HepG2 (cell line): Measurements from ENCODE around the gene GPR62. TPM values are rescaled to one million over a fixed set of nuclear protein-coding genes. Genes with fewer than 3 reads are reported as not detected.

Experiments
- ADNP ChIP-seq: sonication (generic); formaldehyde crosslinking; IDR thresholded peaks from 2 replicates; pipeline ENCODE4 v1.4.0; 2020; ENCODE audit warnings: missing genetic modification reagents
- BHLHE40 ChIP-seq: IDR thresholded peaks from 2 replicates; pipeline ENCODE4 v1.6.1; 2011; ENCODE audit warnings: low read length, improper control_type of control experiment
- CENPT ChIP-seq: sonication (generic); formaldehyde crosslinking; IDR thresholded peaks from 2 replicates; pipeline ENCODE4 v1.8.0; 2022; ENCODE audit warnings: low read depth, mild to moderate bottlenecking, moderate library complexity, missing genetic modification reagents
- HOXD1 ChIP-seq: sonication (generic); formaldehyde crosslinking; IDR thresholded peaks from 2 replicates; pipeline ENCODE4 v1.5.0; 2020; ENCODE audit warnings: missing genetic modification reagents
- ISL2 ChIP-seq: sonication (generic); formaldehyde crosslinking; IDR thresholded peaks from 2 replicates; pipeline ENCODE4 v1.5.0; 2020; ENCODE audit warnings: missing genetic modification reagents
- KAT7 ChIP-seq: IDR thresholded peaks from 2 replicates; pipeline ENCODE4 v1.6.1; 2018; ENCODE audit warnings: borderline replicate concordance, missing compliant biosample characterization
- PCBP2 ChIP-seq: fragments of 200-400 bp; formaldehyde crosslinking; optimal IDR thresholded peaks from 2 replicates; pipeline ENCODE3; 2018; ENCODE audit warnings: low read length, low read depth; ENCODE audit not compliant: poor library complexity, severe bottlenecking
- SAFB2 ChIP-seq: sonication (generic); formaldehyde crosslinking; IDR thresholded peaks from 2 replicates; pipeline ENCODE4 v1.5.1; 2020; ENCODE audit warnings: missing genetic modification reagents, low read depth, mild to moderate bottlenecking, borderline replicate concordance
- SP1 ChIP-seq, 2 experiments: fragments of 450-650 bp in 1 of 2; sonication (generic) in 1 of 2; formaldehyde crosslinking in 1 of 2; IDR thresholded peaks; 2 replicates each; pipeline versions ENCODE4 v1.4.0 to v1.6.1; 2016 to 2020; ENCODE audit warnings: missing genetic modification reagents in 1 of 2
- YY1 ChIP-seq: IDR thresholded peaks from 2 replicates; pipeline ENCODE4 v1.6.1; 2011; ENCODE audit warnings: low read length, low read depth, moderate library complexity, mild to moderate bottlenecking; ENCODE audit not compliant: insufficient read depth, insufficient replicate concordance
- ZBTB1 ChIP-seq: sonication (generic); formaldehyde crosslinking; IDR thresholded peaks from 2 replicates; pipeline ENCODE4 v1.4.0; 2020; ENCODE audit warnings: missing genetic modification reagents, borderline replicate concordance
- ZNF317 ChIP-seq: sonication (generic); formaldehyde crosslinking; IDR thresholded peaks from 2 replicates; pipeline ENCODE4 v1.5.0; 2020; ENCODE audit warnings: mild to moderate bottlenecking, missing genetic modification reagents
- ZNF430 ChIP-seq: sonication (generic); formaldehyde crosslinking; IDR thresholded peaks from 2 replicates; pipeline ENCODE4 v1.9.0; 2021; ENCODE audit warnings: mild to moderate bottlenecking, missing genetic modification reagents
- ZNF451 ChIP-seq: sonication (generic); formaldehyde crosslinking; IDR thresholded peaks from 2 replicates; pipeline ENCODE4 v1.5.0; 2020; ENCODE audit warnings: mild to moderate bottlenecking, missing genetic modification reagents
- polyA plus RNA-seq, 8 experiments: library from polyadenylated mRNA; depleted of rRNA in 3 of 8; stranded (reverse) in 7 of 8; unstranded in 1 of 8; fragments of >200 nt; fragmentation: Illumina TruSeq in 4 of 8; extraction: Trizol in 4 of 8; gene quantifications; 2 replicates each; pipeline versions ENCODE4 v1.2.1 to v1.2.3, GENCODE V29; 2011 to 2016; ENCODE audit warnings: low read depth in 4 of 8, missing spikeins in 1 of 8, mixed read lengths in 1 of 8; ENCODE audit not compliant: insufficient read depth in 1 of 8
- total RNA-seq, 5 experiments: library from RNA; depleted of rRNA; stranded (reverse); fragments of >200 nt; fragmentation: Illumina TruSeq; extraction: Trizol; gene quantifications; 2 replicates each; pipeline ENCODE4 v1.2.3, GENCODE V29; 2016; ENCODE audit warnings: low read depth in 1 of 5
- TF ChIP-seq, protein P1 (sequence below): sonication (generic); formaldehyde crosslinking; IDR thresholded peaks from 2 replicates; pipeline ENCODE4 v1.5.1; 2020; ENCODE audit warnings: mild to moderate bottlenecking, missing genetic modification reagents
- TF ChIP-seq, protein P2 (sequence below): IDR thresholded peaks from 2 replicates; pipeline ENCODE4 v1.6.1; 2016; ENCODE audit warnings: missing genetic modification reagents, missing compliant biosample characterization
- TF ChIP-seq, protein P3 (sequence below): IDR thresholded peaks from 2 replicates; pipeline ENCODE4 v1.6.1; 2012; ENCODE audit warnings: low read length, improper control_type of control experiment
- TF ChIP-seq, protein P4 (sequence below): sonication (generic); formaldehyde crosslinking; IDR thresholded peaks from 2 replicates; pipeline ENCODE4 v1.5.0; 2020; ENCODE audit warnings: mild to moderate bottlenecking, missing genetic modification reagents

GPR62 gene
- total and polyA plus RNA-seq, 2 of the 13 experiments (the other 11 are each of a cell fraction or from before 2014, with no cell fraction given): not detected

DNA sequence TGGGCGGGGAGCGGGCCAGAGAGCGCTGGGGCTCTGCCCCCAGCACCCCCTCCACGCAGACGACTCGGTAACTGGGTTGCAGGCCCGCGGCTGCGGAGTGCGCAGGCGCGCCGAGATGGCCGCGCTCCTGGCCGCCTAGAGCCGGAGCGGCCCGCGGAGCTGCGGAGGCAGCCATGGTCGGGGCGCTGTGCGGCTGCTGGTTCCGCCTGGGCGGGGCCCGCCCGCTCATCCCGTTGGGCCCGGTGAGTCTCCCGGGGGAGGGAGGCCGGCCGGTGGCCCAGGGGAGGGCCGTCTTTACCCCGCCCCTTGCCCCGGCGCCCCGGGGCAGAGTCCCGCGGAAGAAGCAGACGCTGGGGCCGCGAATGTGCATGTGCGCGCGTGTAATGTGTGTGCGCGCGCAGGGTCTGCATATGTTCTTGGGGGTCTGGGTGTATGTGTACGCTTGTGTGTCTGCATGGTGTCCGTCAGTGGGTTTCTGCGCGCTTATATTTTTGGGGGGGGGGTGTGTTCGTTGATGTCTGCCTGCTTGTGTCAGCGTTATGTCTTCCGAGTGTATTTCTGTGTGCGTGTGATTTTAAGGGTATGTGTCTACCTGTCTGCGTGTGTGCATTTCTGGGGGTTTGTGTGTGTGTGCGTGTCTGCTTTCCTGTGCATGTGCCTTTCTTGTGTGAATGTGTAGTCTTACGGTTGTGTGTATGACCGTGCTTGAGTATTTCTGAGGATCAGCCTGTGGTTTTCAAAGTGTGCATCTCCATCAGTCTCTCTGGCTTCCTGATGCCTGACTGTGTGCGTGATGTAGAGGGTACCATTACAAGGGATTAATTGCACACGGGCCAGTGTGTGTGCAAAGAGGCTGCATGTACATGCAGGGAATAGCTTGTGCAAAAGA is 20.0 kb downstream of the GPR62 start, which contains the start of gene ABHD14A (continued):
- TF ChIP-seq BHLHE40 (no peak), SAFB2 (CRISPR knock-in tag) (peak; percentile 93), ZNF451 (CRISPR knock-in tag) (no peak), KAT7 (CRISPR knock-in tag) (no peak), YY1 (peak; percentile 93), SP1 (IDR thresholded peaks at IDR 0.05) (no peak), SP1 (CRISPR knock-in tag; IDR thresholded peaks at IDR 0.05) (peak; percentile 29; the same call in 1 of the 2 replicates), ZNF317 (CRISPR knock-in tag) (no peak), PCBP2 (no peak), CENPT (CRISPR knock-in tag) (no peak), ADNP (no peak), ISL2 (CRISPR knock-in tag) (peak; percentile 37; the same call in 1 of the 2 replicates), ZBTB1 (CRISPR knock-in tag) (no peak), ZNF430 (CRISPR knock-in tag) (peak; percentile 45; the same call in 1 of the 2 replicates), HOXD1 (CRISPR knock-in tag) (no peak)
- TF ChIP-seq, protein P1, sequence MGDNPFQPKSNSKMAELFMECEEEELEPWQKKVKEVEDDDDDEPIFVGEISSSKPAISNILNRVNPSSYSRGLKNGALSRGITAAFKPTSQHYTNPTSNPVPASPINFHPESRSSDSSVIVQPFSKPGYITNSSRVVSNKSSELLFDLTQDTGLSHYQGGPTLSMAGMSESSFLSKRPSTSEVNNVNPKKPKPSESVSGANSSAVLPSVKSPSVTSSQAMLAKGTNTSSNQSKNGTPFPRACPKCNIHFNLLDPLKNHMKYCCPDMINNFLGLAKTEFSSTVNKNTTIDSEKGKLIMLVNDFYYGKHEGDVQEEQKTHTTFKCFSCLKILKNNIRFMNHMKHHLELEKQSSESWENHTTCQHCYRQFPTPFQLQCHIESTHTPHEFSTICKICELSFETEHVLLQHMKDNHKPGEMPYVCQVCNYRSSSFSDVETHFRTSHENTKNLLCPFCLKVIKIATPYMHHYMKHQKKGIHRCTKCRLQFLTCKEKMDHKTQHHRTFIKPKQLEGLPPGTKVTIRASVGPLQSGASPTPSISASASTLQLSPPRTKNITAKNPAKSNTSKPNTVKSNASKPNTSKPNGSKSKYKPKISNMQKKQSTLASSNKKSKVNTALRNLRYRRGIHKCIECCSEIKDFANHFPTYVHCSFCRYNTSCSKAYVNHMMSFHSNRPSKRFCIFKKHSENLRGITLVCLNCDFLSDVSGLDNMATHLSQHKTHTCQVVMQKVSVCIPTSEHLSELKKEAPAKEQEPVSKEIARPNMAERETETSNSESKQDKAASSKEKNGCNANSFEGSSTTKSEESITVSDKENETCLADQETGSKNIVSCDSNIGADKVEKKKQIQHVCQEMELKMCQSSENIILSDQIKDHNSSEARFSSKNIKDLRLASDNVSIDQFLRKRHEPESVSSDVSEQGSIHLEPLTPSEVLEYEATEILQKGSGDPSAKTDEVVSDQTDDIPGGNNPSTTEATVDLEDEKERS (CRISPR knock-in tag): no peak
- TF ChIP-seq, protein P2, sequence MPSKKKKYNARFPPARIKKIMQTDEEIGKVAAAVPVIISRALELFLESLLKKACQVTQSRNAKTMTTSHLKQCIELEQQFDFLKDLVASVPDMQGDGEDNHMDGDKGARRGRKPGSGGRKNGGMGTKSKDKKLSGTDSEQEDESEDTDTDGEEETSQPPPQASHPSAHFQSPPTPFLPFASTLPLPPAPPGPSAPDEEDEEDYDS: no peak; the same call in 1 of the 2 replicates
- TF ChIP-seq, protein P3, sequence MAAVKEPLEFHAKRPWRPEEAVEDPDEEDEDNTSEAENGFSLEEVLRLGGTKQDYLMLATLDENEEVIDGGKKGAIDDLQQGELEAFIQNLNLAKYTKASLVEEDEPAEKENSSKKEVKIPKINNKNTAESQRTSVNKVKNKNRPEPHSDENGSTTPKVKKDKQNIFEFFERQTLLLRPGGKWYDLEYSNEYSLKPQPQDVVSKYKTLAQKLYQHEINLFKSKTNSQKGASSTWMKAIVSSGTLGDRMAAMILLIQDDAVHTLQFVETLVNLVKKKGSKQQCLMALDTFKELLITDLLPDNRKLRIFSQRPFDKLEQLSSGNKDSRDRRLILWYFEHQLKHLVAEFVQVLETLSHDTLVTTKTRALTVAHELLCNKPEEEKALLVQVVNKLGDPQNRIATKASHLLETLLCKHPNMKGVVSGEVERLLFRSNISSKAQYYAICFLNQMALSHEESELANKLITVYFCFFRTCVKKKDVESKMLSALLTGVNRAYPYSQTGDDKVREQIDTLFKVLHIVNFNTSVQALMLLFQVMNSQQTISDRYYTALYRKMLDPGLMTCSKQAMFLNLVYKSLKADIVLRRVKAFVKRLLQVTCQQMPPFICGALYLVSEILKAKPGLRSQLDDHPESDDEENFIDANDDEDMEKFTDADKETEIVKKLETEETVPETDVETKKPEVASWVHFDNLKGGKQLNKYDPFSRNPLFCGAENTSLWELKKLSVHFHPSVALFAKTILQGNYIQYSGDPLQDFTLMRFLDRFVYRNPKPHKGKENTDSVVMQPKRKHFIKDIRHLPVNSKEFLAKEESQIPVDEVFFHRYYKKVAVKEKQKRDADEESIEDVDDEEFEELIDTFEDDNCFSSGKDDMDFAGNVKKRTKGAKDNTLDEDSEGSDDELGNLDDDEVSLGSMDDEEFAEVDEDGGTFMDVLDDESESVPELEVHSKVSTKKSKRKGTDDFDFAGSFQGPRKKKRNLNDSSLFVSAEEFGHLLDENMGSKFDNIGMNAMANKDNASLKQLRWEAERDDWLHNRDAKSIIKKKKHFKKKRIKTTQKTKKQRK: no peak
- TF ChIP-seq, protein P4, sequence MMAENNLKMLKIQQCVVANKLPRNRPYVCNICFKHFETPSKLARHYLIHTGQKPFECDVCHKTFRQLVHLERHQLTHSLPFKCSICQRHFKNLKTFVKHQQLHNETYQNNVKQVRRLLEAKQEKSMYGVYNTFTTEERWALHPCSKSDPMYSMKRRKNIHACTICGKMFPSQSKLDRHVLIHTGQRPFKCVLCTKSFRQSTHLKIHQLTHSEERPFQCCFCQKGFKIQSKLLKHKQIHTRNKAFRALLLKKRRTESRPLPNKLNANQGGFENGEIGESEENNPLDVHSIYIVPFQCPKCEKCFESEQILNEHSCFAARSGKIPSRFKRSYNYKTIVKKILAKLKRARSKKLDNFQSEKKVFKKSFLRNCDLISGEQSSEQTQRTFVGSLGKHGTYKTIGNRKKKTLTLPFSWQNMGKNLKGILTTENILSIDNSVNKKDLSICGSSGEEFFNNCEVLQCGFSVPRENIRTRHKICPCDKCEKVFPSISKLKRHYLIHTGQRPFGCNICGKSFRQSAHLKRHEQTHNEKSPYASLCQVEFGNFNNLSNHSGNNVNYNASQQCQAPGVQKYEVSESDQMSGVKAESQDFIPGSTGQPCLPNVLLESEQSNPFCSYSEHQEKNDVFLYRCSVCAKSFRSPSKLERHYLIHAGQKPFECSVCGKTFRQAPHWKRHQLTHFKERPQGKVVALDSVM (CRISPR knock-in tag): no peak
